Mesenchymal stem cell (in vitro differentiated cells and primary cell): ENCODE results near the gene MOV10.
"Not testable (repeated sequence)": the region's sequence is repeated elsewhere in the genome, so short reads cannot be mapped to it uniquely, and the experiment has no call there.

Experiments used
- DNase-seq: peaks from one replicate; pipeline ENCODE4 v3.0.0-alpha.2; 2013
- H2AFZ ChIP-seq: one replicate; pipeline ENCODE4 v1.6.1; 2013; ENCODE audit warnings: low read depth, mild to moderate bottlenecking, control low read depth, inconsistent platforms, low read length, moderate library complexity
- H2AK5ac ChIP-seq: 2 replicates; pipeline ENCODE4 v1.6.1; 2013; ENCODE audit warnings: low read length, moderate library complexity, mild to moderate bottlenecking, inconsistent platforms; ENCODE audit not compliant: severe bottlenecking
- H2BK120ac ChIP-seq: one replicate; pipeline ENCODE4 v1.6.1; 2013; ENCODE audit warnings: low read depth, mild to moderate bottlenecking, inconsistent platforms, low read length, moderate library complexity
- H2BK12ac ChIP-seq, 2 experiments: one replicate each; pipeline ENCODE4 v1.6.1; 2013; ENCODE audit warnings: inconsistent platforms in 2 of 2, low read length in 2 of 2, mild to moderate bottlenecking in 2 of 2, moderate library complexity in 2 of 2, control low read depth in 1 of 2
- H2BK15ac ChIP-seq: one replicate; pipeline ENCODE4 v1.6.1; 2013; ENCODE audit warnings: mild to moderate bottlenecking, low read depth, inconsistent platforms; ENCODE audit not compliant: poor library complexity, severe bottlenecking
- H2BK5ac ChIP-seq: 2 replicates; pipeline ENCODE4 v1.6.1; 2013; ENCODE audit warnings: low read depth, mild to moderate bottlenecking, low read length, control low read depth, inconsistent platforms; ENCODE audit not compliant: poor library complexity, severe bottlenecking
- H3K14ac ChIP-seq, 2 experiments: one replicate each; pipeline ENCODE4 v1.6.1; 2013; ENCODE audit warnings: inconsistent platforms in 2 of 2, low read length in 2 of 2, control low read depth in 1 of 2, mild to moderate bottlenecking in 1 of 2, moderate library complexity in 1 of 2
- H3K18ac ChIP-seq, 2 experiments: one replicate each; pipeline ENCODE4 v1.6.1; 2013; ENCODE audit warnings: inconsistent platforms in 2 of 2, low read length in 2 of 2, control low read depth in 1 of 2, low read depth in 1 of 2, mild to moderate bottlenecking in 1 of 2
- H3K23ac ChIP-seq, 2 experiments: one replicate each; pipeline ENCODE4 v1.6.1; 2013; ENCODE audit warnings: inconsistent platforms in 2 of 2, low read length in 2 of 2, mild to moderate bottlenecking in 2 of 2, moderate library complexity in 2 of 2, control low read depth in 1 of 2
- H3K27ac ChIP-seq: 2 replicates; pipeline ENCODE4 v1.5.1; 2013; ENCODE audit warnings: mild to moderate bottlenecking, moderate library complexity, low read length, control low read depth, inconsistent platforms; ENCODE audit not compliant: poor library complexity, severe bottlenecking
- H3K27me3 ChIP-seq, 2 experiments: 2 replicates each; pipeline versions ENCODE4 v1.6.1 to v1.7.0; 2013; ENCODE audit warnings: low read length in 2 of 2, mild to moderate bottlenecking in 2 of 2, moderate library complexity in 2 of 2, control low read depth in 1 of 2, inconsistent platforms in 1 of 2; ENCODE audit not compliant: control insufficient read depth in 1 of 2, insufficient read depth in 1 of 2
- H3K36me3 ChIP-seq, 2 experiments: 2 replicates each; pipeline versions ENCODE4 v1.6.1 to v1.7.0; 2013; ENCODE audit warnings: low read length in 2 of 2, control low read depth in 1 of 2, inconsistent platforms in 1 of 2, low read depth in 1 of 2, mild to moderate bottlenecking in 1 of 2; ENCODE audit not compliant: insufficient read depth in 2 of 2, control insufficient read depth in 1 of 2
- H3K4ac ChIP-seq, 2 experiments: one replicate each; pipeline ENCODE4 v1.6.1; 2013; ENCODE audit warnings: inconsistent platforms in 2 of 2, low read length in 2 of 2, mild to moderate bottlenecking in 2 of 2, moderate library complexity in 2 of 2, control low read depth in 1 of 2, low read depth in 1 of 2
- H3K4me1 ChIP-seq: 2 replicates; pipeline ENCODE4 v1.6.1; 2013; ENCODE audit warnings: low read depth, low read length, control low read depth; ENCODE audit not compliant: control insufficient read depth, insufficient read depth
- H3K4me2 ChIP-seq: 2 replicates; pipeline ENCODE4 v1.6.1; 2013; ENCODE audit warnings: low read length, mild to moderate bottlenecking, inconsistent platforms; ENCODE audit not compliant: poor library complexity, severe bottlenecking
- H3K4me3 ChIP-seq, 2 experiments: 2 replicates each; pipeline versions ENCODE4 v1.5.1 to v1.7.0; 2013; ENCODE audit warnings: low read length in 2 of 2, mild to moderate bottlenecking in 2 of 2, control low read depth in 1 of 2, low read depth in 1 of 2; ENCODE audit not compliant: insufficient read depth in 1 of 2
- H3K79me1 ChIP-seq: replicated peaks from 2 replicates; pipeline ENCODE4 v1.6.1; 2013; ENCODE audit warnings: mild to moderate bottlenecking, control low read depth, low read length, inconsistent platforms; ENCODE audit not compliant: poor library complexity, severe bottlenecking
- H3K9ac ChIP-seq: 2 replicates; pipeline ENCODE4 v1.7.0; 2013; ENCODE audit warnings: mild to moderate bottlenecking, low read length, moderate library complexity
- H3K9me3 ChIP-seq: 2 replicates; pipeline ENCODE4 v1.7.0; 2013; ENCODE audit warnings: mild to moderate bottlenecking, low read length; ENCODE audit not compliant: control insufficient read depth
- H4K8ac ChIP-seq: one replicate; pipeline ENCODE4 v1.6.1; 2013; ENCODE audit warnings: inconsistent platforms, mild to moderate bottlenecking, low read length, moderate library complexity
- H4K91ac ChIP-seq: one replicate; pipeline ENCODE4 v1.6.1; 2013; ENCODE audit warnings: mild to moderate bottlenecking, low read length, inconsistent platforms
- WGBS: methylation state at CpG from one replicate; pipeline ENCODE4 v1.1.7; 2013; ENCODE audit warnings: mixed read lengths; 5-methylcytosine and 5-hydroxymethylcytosine counted together

The MOV10 gene

DNA sequence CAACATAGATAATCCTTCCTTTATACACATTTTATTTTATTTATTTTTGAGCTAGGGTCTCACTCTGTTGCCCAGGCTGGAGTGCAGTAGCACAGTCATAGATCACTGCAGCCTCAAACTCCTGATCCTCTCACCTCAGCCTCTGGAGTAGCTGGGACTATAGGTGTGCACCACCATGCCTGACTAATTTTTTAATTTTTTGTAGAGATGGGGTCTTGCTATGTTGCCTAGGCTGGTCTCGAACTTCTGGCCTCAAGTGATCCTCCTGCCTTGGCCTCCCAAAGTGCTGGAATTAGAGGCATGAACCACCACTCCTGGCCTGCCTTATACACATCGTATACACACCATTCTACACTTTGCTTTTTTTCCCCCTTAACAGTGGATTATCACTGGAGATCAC, 46.8 kb downstream of the MOV10 start:
- not testable (repeated sequence) for H3K4ac ChIP-seq, H3K79me1 ChIP-seq, H3K18ac ChIP-seq, H3K9me3 ChIP-seq, H3K23ac ChIP-seq, H3K9ac ChIP-seq, H3K36me3 ChIP-seq, H2BK12ac ChIP-seq, H4K8ac ChIP-seq, H2BK120ac ChIP-seq, H2BK5ac ChIP-seq, H4K91ac ChIP-seq, H3K27me3 ChIP-seq, H2AFZ ChIP-seq, H3K27ac ChIP-seq, DNase-seq, H3K4me2 ChIP-seq, H2AK5ac ChIP-seq, H3K4me3 ChIP-seq, H2BK15ac ChIP-seq, H3K14ac ChIP-seq
- 96% methylated on average over 2 of the region's 2 CpGs for WGBS
- H3K4me1 ChIP-seq: peaks cover 27% of the 10 kb centered on the region

DNA sequence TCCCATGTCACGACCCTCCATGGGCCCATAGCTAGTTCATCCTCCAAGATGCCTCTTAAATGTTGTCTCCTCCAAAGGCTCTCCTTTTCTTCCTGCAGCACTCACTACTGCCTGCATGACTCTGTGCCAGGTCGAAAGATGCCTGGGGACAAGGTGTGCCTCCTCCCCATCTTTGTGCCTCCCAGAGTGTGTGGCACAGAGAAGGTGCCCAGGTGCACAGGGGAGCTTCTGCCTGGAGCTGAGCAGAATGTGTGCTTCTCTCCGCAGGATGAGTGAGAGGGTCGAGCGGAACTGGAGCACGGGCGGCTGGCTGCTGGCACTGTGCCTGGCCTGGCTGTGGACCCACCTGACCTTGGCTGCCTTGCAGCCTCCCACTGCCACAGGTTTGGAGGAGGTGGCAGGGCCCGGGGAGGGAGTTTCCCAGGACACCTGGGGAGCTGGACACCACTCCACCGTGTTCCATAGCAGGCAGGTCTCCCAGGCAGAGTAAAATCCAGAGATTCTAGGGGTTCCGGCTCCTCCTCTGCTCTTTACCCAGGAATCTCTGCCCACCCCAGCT, 47.6 kb downstream of the MOV10 start:
- Histone ChIP-seq H4K91ac (no peak overlapping the region), H2BK120ac (no peak overlapping the region), H4K8ac (no peak overlapping the region), H2AFZ (no peak overlapping the region), H2AK5ac (no peak overlapping the region), H3K36me3 (no peaks in the 10 kb centered on the region), H3K4me3 (no peak overlapping the region), H3K4me1 (peaks cover 25% of the 10 kb centered on the region), H3K9me3 (no peaks in the 10 kb centered on the region), H2BK5ac (no peak overlapping the region), H3K4me2 (no peak overlapping the region), H3K27me3 (peaks cover 8% of the 10 kb centered on the region in 2 experiments), H3K23ac (no peak overlapping the region), H3K18ac (peak overlapping the region in 1 of 2 experiments; percentile 31), H3K14ac (no peak overlapping the region), H3K9ac (peak overlapping the region; percentile 38), H3K4ac (no peak overlapping the region), H3K27ac (no peak overlapping the region), H2BK15ac (no peak overlapping the region), H2BK12ac (no peak overlapping the region), H3K79me1 (no peaks in the 10 kb centered on the region)
- 85% methylated on average over 8 of the region's 10 CpGs for WGBS
- no peak for DNase-seq

DNA sequence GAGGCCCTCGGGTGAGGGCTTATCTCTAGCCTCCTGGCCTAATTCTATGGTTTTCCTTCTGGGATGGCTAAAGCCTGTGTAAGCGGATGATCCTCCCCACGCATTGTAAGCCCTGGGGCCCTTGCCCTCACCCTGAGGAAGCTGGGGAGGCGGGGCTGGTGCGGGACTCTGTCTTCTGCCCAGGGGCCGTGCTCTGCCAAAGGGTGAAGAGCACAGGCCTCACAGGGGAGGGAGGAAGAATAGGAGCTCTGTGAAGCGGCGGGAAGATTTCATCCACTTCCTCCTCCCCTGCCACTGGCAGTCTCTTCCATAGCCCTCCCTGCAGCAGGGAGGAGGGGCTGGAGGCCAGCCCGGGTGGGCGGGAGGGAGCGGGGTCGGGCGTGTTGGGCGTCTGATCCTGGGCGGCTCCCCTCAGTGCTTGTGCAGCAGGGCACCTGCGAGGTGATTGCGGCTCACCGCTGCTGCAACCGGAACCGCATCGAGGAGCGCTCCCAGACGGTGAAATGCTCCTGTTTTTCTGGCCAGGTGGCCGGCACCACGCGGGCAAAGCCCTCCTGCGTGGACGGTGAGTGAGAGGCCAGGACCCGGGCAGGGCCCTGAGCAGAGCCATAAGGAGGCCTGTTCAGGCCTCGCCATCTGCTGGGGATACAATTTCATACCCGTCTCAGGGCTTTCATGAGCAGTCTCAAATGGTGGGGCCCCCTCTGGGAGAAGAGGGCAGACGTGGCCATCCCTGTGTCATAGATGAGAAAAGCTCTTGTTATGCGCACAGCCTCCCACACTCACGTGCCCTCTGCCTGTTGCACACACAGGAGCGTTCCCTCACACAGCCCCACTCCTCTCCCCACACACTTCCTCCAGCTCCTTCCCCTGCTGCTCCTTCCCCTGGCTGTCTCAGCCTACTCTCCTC, 48.4 kb downstream of the MOV10 start:
- Histone ChIP-seq H4K91ac (peak overlapping the region; percentile 9), H2BK12ac (peak overlapping the region in 1 of 2 experiments; percentile 45), H3K27ac (no peak overlapping the region), H3K4me2 (no peak overlapping the region), H3K14ac (peak overlapping the region in 1 of 2 experiments; percentile 58), H3K18ac (peak overlapping the region; percentile 47 to 71), H2BK15ac (no peak overlapping the region), H3K27me3 (peaks cover 8% of the 10 kb centered on the region in 2 experiments), H2BK120ac (no peak overlapping the region), H3K79me1 (no peaks in the 10 kb centered on the region), H2AFZ (peak overlapping the region; percentile 8), H3K36me3 (no peaks in the 10 kb centered on the region), H4K8ac (peak overlapping the region; percentile 41), H3K4me3 (peak overlapping the region in 1 of 2 experiments; percentile 24), H3K9me3 (no peaks in the 10 kb centered on the region), H2AK5ac (no peak overlapping the region), H3K4me1 (peaks cover 28% of the 10 kb centered on the region), H3K9ac (peak overlapping the region; percentile 38), H3K23ac (no peak overlapping the region), H3K4ac (peak overlapping the region in 1 of 2 experiments; percentile 7), H2BK5ac (no peak overlapping the region)
- peak; percentile 55 for DNase-seq
- WGBS: 22% methylated on average over 31 of the region's 35 CpGs

DNA sequence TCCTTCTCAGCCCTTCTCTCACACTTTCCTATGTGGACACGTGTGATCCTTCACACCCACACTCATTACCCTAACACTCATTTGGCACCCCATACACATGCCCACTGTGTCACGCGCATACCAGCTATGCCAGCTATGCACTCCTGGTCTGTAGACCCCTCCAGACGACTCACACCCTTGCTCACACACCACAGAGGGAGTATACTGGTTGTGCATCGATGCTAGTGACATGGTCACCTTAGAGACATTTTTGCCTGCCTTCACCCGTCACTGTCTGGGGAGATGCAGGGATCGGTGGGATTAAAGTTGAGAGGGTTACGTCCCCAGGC, 49.0 kb downstream of the MOV10 start:
- H3K4me3 ChIP-seq: no peak overlapping the region
- H2BK120ac ChIP-seq: no peak overlapping the region
- no peak for DNase-seq
- H3K4me1 ChIP-seq: peaks cover 28% of the 10 kb centered on the region
- peak overlapping the region; percentile 9 for H4K91ac ChIP-seq
- no peak overlapping the region for H3K27ac ChIP-seq
- peak overlapping the region; percentile 47 to 71 for H3K18ac ChIP-seq
- peak overlapping the region in 1 of 2 experiments; percentile 45 for H2BK12ac ChIP-seq
- H3K23ac ChIP-seq: no peak overlapping the region
- H3K9me3 ChIP-seq: no peaks in the 10 kb centered on the region
- WGBS: 79% methylated on average over 8 of the region's 8 CpGs
- no peak overlapping the region for H2BK15ac ChIP-seq
- peak overlapping the region; percentile 55 for H2AFZ ChIP-seq
- no peaks in the 10 kb centered on the region for H3K79me1 ChIP-seq
- no peak overlapping the region for H3K4me2 ChIP-seq
- peaks cover 8% of the 10 kb centered on the region in 2 experiments for H3K27me3 ChIP-seq
- H3K14ac ChIP-seq: peak overlapping the region in 1 of 2 experiments; percentile 58
- peak overlapping the region; percentile 41 for H4K8ac ChIP-seq
- H3K9ac ChIP-seq: peak overlapping the region; percentile 15
- H2AK5ac ChIP-seq: no peak overlapping the region
- H2BK5ac ChIP-seq: no peak overlapping the region
- H3K36me3 ChIP-seq: no peaks in the 10 kb centered on the region
- peak overlapping the region in 1 of 2 experiments; percentile 7 for H3K4ac ChIP-seq
